ENCODE data around the gene INPP1.

INPP1 gene

DNA sequence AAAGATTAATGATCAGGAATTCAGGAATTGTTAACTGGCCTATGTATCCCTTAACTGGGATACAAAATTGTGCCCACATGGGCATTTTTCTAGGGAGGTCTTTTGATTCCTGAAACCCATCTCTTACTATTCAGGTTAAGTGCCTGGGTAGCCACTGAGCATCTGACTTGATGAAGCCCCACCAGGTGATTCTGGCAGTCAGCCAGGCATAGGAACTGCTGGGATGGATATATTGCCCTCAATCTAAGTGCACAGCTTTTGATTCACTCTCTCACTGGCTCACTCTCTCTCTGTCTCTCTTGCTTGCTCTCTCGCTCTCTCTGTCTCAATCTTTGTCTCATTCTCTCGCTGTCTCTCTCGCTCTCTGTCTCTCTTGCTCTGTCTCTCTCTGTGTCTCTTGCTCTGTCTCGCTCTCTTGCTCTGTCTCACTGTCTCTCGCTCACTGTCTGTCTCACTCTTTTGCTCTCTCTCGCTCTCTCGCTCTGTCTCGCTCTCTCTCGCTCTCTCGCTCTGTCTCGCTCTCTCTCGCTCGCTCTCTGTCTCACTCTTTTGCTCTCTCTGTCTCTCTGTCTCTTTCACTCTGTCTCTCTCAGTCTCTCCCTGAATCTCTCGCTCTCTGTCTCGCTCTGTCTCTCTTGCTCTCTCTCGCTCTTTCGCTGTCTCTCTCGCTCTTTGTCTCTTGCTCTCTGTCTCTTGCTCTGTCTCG lies 22.3 kb downstream of the INPP1 start:
- DNase-seq, result peak; percentile 51

DNA sequence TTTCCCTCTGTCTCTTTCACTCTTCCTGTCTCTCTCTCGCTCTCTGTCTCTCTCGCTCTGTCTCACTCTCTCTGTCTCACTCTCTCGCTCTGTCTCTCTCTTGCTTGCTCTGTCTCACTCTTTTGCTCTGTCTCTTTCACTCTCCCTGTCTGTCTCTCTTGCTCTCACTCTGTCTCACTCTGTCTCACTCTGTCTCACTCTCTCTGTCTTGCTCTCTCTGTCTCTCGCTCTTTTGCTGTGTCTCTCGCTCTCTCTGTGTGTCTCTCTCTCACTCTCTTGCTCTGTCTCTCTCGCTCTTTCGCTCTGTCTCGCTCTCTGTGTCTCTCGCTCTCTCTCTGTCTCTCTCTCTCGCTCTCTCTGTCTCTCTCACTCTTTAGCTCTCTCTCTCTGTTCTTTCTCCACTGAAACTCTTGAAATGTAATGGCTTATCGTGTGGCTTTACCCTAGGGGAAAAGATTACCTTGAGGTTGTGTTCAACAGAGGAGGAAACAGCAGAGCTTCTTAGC lies 22.9 kb downstream of the INPP1 start:
- no peak for DNase-seq

DNA sequence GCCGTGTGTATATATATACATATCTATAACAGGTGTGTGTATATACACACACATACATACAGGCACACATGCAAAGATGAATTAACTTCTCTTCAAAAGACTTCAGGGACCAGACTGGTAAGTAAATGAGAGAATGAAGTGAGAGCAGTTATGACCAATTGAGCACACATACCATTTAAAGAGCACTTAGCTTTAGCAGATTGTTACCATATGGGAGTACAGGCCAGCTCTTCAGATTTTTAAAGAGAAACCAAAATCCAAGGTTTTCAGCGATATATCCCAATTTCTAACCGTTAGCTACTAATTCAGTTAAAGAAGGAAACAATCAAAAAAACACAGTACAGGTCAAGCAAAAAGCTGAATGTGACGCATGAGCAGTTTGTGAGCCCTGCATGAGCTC lies 23.7 kb downstream of the INPP1 start:
- DNase-seq, result no peak

DNA sequence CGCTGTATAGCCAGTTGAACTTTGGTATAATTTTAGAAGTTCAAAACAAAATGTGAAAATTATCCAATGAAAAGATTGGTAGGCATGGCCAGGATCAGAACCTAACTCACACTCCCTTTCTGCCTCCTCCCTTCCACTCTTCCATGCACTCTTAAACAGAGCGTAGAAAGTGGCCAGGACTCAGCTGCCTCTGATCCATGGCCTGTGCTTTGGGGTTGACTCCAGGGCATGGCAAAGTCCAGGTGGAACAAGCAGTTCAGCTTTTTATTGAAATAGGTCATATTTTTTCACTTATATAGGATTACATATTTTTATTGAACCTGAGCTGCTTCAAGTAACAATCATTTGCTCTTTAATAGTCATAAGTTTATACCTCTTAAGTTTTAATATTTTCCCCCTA lies 26.2 kb downstream of the INPP1 start:
- DNase-seq, result no peak

DNA sequence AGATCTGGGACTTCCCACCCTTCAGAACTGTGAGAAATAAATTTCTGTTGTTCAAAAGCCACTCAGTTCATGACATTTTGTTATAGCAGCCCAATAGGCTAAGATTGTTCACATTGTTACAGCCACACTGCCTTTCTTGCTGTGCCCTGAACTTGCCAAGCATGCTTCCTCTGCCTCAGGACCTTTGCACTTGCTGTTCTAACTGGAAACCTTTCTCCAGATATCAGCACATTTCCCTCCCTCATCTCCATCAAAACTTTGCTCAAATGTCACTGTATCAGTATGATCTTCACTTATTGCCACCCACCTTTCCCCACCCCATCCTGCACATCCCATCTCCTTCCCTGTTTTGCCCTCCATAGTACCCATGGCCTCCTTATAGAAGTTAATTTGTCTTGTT lies 32.7 kb downstream of the INPP1 start:
- no peak for DNase-seq

DNA sequence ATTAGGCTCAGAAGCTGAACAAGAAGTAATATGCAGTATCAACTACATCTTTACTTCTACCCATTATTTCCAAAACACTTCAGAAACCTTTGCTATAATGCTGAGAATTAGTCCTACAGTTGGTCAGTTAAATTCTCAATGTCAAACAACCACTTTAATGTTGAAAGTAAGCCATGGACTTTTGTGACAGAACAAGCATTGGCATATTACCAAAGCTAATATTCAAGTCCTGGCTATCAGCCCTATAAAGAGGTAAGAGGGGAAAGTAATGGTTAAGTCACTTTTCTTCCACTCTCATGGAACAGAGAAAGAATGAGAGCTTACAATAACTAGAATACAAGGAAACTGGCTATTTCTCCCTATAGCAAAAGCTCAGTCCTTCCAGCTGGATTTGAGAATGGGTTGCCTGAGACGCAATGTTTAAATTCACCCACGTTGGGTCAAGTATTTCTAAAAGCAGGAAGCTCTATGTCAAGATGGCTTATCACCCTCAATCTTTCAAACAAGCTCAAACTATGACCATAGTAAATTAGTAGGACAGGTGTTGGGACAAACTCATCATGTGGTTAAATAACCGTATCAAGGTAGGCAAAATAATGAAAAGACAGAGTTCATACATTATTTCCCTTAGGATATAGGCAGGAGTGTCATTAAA lies 33.3 kb downstream of the INPP1 start:
- no peak for DNase-seq

DNA sequence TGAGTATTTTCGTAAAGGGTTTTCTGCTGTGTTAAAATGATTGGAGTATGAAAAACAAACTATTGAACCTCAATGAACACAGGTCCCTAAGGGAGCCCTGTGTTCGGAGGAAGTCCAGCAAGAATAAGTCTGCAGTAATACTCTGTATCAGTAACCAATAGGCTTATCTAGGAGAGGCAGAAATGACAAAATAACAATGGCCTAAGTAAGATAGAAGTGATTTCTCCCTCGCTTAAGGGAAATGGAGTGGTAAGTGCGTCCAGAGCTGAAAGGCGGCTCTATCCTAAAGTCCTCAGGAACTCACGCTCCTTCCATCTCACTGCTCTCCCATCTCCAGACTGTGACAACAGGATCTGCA lies 35.5 kb downstream of the INPP1 start:
- no peak for DNase-seq

DNA sequence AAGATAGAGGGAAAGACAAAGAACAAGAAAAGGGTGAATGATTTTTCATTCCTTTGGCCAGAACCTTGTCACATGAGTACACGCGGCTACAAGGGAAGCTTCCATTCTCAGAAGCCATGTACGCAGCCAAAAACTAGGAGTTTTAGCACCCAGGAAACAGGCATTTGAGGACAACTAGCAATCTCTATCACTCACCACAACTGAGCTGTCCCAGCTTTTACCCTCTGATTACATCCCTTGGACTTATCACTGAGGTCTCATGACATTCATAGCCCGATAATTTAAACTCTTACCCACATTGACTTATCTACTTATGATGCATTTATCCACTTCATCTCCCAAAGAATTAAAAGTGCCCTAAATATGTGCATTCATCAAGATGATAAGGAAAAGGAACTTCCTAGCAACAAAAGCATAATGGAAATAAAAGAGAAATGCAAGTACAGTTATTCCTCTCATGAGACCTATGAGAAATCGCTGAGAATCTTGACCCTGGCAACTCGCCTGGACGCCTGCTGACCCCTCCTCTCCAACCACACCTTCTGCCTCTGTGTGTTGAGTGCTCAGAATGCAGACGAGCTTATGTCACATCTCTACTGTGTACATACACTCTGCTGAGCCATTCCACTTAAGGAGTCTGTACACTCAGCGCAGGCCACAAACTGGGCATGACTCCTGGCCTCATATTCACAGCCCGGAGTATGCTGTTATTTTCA lies 36.0 kb downstream of the INPP1 start:
- no peak for DNase-seq

DNA sequence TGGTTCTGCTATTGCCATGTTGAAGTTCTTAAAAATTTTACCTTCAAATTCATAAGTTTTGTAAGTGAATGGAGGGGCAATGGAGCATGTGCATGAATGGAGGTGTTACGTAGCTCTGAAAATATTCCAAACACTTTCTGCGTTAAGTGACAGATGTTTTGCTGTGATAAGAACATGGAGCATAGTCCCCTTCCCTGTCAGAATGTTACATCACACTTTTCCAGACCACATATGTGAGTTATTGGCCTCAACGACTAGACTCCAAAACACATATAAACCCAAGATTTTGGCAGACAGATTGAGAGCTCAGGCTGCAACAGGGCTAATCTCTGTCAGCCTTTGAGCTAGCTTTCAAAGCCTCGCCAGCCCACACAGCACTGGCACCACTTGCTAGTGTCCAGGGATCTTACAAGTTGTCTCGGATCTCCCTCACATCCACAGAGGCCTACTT lies 37.6 kb downstream of the INPP1 start:
- DNase-seq, result no peak

DNA sequence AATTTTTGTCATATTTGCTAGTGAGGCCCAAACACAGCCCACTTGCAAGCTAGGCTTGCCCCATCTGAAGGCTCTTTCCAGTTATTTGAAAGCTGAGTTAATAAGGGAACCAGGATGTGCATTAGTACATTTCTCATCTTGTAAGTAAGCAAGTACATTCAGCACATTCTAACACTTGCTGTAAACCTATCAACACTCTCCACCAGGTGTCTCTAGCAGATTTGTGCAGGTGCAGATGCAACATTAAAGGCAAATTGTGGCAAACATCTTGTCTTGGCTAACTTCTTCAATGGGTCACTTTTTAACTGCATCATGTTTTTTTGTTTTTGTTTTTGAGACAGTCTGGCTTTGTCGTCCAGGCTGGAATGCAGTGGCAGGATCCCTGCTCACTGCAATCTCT lies 39.5 kb downstream of the INPP1 start:
- DNase-seq, result peak; percentile 79

DNA sequence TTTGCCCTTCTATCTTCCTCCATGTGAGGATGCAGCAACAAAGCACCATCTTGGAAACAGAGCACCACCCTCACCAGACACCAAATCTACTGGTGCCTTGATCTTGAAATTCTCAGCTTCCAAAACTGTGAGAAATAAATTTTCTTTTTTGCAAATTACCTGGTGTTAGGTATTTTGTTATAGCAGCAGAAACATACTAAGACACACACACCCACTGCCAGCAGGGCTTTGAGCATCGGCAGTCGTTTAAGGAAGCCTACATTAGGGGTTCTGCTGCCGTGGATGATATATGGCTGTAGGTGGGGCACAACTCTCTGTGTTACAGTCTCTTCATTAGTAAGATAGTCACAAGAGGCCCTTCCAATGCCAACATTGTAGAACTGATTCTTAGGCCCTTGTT lies 44.0 kb downstream of the INPP1 start:
- DNase-seq, result no peak

DNA sequence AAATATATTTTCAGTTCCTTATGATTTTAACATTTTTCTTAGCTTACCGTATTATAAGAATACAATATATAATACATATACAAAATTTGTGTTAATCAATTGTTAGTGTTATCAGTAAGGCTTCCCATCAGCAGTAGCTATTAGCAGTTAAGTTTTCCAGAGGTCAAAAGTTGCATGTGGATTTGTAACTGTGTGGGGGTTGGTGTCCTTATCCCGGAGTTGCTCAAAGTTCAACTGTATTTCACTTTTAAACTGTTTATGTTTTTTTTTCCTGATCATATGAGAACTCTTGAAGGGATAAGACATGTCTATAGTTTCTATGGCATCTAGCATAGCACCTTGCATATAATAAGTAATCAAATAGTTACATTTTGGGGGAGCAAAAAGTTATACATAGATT lies 52.9 kb downstream of the INPP1 start:
- no peak for DNase-seq

DNA sequence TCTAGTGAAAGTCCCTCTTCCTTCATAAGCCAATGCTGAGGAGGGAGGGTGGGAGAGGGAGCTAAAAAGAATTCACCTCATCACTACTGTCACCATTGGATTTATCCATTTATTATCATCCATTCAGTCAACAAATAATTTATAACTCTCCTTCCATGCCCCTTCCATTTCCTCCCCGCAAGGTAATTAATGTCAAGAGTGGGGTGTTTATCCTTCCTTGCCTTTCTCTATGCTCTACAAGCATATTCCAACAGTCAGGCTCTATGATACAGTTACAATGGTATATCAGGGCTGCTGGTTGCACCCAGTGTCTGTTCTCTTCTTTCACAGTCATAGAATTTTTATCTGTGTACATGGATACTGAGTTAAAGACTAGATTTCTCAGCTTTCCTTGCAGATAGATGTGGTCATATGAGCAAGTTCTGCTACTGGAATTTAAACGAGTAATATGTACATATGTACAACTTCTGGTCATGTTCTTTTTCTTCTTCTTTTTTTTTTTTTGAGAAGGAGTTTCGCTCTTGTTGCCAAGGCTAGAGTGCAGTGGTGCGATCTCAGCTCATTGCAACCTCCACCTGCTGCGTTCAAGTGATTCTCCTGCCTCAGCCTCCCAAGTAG lies 59.7 kb downstream of the INPP1 start:
- no peak for DNase-seq

DNA sequence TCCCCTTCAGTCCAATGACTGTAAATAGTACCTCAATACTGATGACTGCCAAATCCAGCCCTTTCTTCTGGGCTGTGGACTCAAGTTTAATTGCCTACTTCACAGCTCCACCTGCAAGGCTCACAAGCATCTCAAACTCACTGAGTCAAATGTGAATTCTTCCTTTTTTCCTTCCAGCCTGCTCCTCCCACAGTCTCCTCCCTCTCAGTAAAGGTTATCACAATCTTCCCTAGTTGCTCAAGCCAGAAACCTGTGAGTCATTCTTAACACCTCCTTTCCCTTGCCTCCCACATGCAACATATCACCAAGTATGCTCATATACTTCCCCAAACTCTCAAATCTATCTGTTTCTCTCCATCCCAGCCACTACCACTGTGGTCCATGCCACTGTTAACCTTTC lies 61.1 kb downstream of the INPP1 start:
- DNase-seq, result peak; percentile 26

DNA sequence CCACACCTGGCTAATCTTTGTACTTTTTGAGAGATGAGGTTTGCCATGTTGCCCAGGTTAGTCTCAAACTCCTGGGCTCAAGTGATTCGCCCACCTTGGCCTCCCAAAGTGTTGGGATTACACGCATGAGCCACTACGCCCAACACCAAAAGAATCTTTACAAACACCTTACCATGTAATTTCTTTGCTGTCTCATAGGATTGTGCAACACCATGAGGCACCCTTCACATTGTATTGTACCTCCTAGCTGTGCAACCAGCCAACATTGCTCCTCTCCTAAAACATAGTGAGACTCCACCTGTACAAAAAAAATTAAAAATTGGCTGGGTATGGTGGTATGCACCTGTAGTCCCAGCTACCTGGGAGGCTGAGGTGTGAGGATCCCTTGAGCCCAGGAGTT lies 61.7 kb downstream of the INPP1 start:
- no peak for DNase-seq

DNA sequence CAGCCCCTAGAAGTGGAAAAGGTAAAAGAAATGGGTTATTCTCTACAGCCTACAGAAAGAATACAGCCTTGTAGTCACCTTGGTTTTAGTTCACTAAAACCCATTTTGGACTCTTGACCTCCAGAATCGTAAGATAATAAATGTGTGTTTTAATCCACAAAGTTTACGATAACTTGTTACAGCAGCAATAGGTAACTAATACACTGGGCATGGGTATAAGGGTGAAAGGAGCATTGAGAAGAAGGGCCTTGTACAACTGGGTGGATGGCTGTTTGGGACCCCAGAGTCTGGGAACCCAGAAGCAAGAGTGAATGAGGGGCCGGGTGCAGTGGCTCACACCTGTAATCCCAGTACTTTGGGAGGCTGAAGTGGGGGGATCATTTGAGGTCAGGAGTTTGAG lies 62.6 kb downstream of the INPP1 start:
- no peak for DNase-seq

DNA sequence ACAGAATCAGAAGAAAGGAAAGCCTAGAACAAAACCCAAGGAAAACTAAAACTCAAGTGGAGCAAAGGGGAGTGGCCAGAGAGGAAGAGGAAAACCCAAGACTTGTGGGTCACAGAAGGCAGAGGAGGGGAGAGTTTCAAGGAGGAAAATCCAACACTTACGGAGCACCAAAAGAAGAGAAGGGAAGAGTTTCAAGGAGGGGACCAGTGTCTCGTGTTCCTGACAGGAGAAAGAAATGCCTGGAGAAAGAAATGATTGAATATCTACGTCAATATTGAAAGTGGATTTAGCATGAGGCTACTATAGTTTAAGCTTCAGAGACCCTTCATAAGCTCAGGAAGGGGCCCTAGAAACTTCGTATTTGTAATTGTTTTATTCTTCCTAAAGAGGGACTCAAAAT lies 63.4 kb downstream of the INPP1 start:
- DNase-seq, result no peak

DNA sequence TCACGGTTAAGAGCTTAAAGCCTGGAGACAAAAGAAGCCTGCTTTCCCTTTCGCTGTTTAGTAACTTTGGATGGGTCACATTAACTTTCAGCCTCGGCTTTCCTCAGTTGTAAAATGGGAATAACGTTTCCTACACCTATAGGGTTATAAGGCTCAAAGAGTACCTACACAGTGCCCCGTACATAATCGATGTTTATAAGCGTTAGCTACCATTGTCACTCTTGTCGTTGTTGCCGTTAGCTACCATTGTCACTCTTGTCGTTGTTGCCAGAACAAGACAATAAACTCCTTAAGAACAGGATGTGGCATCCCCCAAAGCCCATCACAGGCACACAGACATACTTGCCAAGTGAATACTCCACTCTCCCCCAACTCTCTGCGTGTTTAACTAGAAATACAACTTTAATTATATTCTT lies 63.9 kb downstream of the INPP1 start:
- peak; percentile 37 for DNase-seq

DNA sequence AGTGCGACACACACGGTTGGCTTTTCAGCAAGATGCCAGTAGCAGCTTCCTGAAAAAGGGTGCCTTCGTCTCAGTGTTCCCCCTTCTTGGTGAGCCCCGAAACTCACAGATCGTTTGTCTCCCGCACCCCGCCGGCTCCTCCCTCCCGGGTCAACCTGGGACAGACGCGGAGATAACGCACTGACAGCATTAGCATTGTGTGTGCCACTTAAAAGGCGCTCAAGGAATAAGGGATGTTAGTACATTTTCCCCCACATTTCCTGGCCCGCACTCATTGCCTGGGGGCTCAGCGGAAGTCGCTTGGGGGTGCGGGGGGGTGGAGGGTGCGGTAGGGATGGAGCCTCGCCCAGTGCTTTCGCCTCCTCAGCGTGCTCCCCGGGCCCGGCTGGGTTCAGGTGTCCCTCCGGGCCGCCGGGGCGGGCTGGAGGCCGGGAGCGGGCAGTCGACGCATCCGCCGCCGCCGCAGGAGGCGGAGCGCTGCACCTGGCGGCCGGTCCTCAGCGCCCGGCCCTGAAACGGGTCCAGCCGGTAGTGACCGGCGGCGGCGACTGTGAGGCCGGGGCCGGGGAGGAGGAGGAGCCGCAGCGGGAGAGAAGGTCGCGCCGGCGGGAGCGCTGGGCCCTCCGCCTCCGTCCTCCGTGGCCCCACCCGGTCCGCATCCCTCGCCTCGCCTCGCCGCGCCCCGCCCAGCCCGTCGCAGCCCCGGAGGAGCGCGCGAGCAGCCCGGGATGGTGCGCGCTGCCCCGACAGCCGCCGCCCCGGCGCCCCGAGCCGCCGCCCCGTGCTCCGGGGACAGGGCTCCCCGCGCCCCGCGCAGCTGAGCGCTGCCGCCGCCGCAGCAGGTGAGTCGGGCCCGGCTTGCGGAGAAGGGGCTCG lies 64.5 kb downstream of the INPP1 start, which contains the start of gene MFSD6:
Gene MFSD6, plus strand, starts transcription at position 694 of the 876 bp plus-strand sequence. CDS start 27,675 bp downstream, outside the sequence.
- peak; percentile 62 for DNase-seq

DNA sequence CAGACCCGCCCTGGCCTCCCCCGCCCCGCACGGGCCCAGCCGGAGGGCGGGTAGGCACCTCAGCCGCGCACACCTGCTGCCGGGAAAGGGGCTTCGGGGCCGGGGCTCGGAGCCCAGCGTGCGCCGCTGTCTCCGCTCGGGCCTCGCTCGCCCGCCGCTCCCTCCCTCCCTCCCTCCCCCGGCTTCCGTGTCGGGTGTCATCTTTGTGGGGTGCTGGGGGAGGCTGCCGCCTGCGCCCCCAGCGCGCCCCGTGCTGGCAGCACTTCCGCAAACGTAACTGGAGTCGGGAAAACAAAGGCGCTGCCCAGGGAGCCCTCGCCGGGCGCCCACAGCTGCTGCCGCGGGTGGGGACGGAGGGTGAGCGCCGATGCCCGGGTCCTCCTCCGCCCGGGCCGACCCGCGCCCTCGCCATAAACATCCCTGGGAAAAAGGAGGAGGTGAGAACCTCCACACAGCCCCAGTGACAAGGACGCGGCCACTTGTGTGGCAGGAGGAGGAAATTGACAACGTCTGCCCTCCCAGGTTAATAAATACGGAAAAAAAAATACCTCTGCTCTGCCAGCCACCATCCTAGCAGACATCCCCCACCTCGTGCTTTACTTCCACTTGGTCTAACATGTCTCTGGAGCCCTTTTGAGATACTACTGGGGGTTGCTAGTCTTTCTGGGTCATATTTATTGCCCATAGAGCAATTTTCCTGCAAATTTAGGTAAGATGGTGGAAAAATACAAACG lies 65.3 kb downstream of the INPP1 start:
- DNase-seq, result peak; percentile 60

DNA sequence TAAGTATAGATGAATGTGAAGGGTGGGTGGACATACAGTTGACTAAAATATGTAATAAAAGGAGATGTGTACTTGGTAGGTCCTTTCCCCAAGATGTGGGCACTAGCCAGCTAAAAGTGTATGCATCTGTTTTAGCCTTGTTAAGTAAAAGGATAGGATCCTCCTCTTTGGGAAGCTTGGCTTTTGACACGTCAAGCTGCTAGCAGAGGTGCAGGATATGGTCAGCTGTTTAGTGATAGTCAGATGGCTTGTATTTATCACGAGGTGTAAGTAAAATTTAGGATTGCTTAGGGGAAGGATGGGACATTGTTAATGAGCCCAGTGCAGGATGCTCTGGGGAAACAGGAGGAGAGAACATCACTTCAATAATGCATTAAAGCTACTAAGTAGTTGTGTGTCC lies 66.2 kb downstream of the INPP1 start:
- DNase-seq, result peak; percentile 3

DNA sequence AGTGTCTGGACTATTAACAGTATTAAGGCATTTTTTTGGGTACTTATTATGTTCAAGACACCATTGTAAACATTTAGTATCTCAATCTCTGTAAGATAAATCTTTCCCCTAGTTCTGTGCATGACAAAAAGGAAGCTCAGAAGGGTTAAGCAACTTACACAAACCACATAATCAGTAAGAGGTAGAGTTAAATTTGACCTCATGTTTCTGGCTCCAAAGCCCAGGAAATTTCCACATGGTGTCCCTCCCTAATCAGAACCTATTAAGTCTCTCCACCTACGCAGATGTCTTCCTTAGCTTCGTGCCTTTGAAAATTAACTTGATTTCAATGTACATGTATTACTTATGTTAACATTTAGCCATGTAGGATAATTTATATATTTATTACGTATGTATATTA lies 66.8 kb downstream of the INPP1 start:
- no peak for DNase-seq
